GM12874 (cell line): Measurements from ENCODE around the gene EPC2.

Experiments
- TF ChIP-seq, protein P1 (sequence below): IDR thresholded peaks from 2 replicates; pipeline ENCODE4 v1.5.1; 2011; ENCODE audit warnings: low read depth, mild to moderate bottlenecking, control low read depth, low read length, moderate library complexity; ENCODE audit not compliant: insufficient read depth

EPC2 gene

DNA sequence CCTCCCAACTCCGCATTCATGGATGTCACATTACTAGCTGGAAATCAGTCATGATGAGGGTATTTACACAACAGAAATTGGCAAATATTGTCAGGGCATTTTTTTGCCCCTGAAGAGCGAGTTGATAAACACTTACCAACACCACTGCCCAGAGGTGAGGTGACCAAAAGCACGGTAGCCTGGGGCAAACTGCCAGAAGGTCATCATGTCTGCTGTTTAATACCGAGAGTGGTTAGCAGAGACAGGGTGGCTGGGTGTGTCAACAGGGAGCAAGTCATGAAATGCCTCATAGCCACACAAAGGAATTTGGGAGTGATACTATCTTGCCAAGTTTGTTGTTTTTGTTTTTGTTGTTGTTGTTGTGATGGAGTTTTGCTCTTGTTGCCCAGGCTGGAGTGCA is 37.0 kb upstream of the EPC2 start:
- TF ChIP-seq, protein P1, sequence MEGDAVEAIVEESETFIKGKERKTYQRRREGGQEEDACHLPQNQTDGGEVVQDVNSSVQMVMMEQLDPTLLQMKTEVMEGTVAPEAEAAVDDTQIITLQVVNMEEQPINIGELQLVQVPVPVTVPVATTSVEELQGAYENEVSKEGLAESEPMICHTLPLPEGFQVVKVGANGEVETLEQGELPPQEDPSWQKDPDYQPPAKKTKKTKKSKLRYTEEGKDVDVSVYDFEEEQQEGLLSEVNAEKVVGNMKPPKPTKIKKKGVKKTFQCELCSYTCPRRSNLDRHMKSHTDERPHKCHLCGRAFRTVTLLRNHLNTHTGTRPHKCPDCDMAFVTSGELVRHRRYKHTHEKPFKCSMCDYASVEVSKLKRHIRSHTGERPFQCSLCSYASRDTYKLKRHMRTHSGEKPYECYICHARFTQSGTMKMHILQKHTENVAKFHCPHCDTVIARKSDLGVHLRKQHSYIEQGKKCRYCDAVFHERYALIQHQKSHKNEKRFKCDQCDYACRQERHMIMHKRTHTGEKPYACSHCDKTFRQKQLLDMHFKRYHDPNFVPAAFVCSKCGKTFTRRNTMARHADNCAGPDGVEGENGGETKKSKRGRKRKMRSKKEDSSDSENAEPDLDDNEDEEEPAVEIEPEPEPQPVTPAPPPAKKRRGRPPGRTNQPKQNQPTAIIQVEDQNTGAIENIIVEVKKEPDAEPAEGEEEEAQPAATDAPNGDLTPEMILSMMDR = no peak

GRCh38 chr2:148613231-148614013 is 31.1 kb upstream of the EPC2 start:
- TF ChIP-seq, protein P1 = no peak

- TF ChIP-seq, protein P1 = no peak
These were observed 30.6 kb upstream of the EPC2 start for GRCh38 chr2:148614014-148614321.

DNA sequence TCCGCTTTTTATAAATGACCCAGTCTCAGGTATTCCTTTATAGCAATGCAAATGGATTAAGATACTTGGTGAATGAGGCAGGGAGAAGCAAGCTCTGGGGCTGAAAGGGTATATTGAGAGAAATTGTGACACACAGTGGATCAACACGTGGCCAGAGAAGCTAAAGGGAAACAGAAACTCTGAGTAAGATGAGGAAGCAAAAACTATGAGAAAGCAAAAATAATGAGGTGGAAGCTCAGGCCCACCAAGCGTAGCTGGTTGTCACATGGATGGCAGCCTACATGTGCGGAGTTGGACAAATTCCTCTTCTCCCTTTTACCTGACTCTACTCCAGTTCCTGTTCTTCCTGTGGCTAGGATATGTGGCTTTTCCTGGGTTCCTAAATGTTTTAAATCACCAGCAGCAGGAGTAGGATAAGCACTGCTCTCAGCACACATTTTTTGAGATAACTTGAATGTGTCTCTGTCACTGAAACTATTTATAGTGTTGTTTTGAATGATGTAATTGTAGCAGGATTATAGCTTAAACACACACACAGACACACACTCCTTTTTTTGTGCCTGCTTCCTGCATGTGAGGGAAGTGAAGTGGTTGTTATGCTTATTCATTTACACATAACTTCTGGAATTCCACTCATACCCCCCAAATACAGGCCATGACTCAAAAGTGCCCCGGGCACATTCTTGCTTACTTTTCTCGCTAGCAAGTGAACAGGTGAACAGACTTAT is 30.1 kb upstream of the EPC2 start:
- TF ChIP-seq, protein P1 = no peak

DNA sequence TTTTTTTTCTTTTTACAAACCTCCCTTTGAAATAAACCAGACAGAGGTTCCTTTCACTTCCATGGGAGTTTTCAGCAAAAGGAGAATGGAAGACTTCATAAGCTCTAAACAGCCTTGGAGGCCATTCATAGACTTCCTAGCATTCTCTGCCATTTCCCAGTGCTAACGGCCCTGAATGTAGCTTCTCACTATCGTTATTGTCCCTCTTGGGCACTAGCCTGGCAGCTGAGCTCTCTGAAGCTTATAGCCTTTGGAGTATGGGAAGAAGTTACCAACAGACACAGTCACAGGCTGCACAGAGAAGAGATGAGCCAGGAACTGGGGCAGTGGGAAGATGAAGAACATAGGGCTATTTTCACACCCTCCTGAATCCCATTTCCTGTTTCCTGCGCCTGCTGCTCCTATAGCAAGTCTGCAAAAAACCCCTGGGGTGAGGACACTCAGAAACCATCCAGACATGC is 29.1 kb upstream of the EPC2 start:
- TF ChIP-seq, protein P1 = no peak

- TF ChIP-seq, protein P1 = no peak
These were observed 27.9 kb upstream of the EPC2 start for GRCh38 chr2:148616662-148617061.

DNA sequence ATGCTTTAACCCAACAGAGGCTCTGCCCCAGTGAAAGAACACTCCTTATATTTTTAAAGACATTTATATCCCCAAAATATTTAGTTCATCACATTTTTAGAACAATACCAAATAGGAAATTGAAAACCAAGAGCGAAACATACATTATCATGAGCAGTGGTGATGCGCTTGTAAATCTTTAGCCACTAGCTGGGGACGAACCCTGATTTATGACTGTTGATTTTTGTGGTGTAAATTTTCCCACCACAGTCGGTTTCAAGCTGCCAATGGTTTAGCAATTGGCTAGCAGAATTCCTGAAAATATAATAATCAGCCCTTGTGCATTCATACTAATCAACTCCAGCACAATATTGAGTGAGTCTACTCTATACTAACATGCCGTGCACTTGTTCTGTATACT is 27.3 kb upstream of the EPC2 start:
- TF ChIP-seq, protein P1 = no peak
